A673 (cell line): ENCODE results near the gene ITM2B. TPM values are rescaled to one million over a fixed set of nuclear protein-coding genes. Genes with fewer than 3 reads are reported as not detected.

Experiments used
- BruUV-seq: library from RNA; stranded (reverse); fragments of 400-500 nt; replicated peaks from 2 replicates; lab custom pipeline; 2021; lab: Mats Ljungman, UMichigan
- CTCF ChIA-PET: fragments of 300-600 bp; sonication (Branson Sonifier 250); formaldehyde crosslinking; loops from one replicate; lab custom pipeline; 2022; ENCODE audit warnings: antibody characterized with exemption; lab: Charles Lee
- POLR2A ChIA-PET: fragments of 300-600 bp; sonication (Branson Sonifier 250); formaldehyde crosslinking; loops from one replicate; lab custom pipeline; 2022; ENCODE audit warnings: antibody characterized with exemption; ENCODE audit not compliant: low non-redundant PET; lab: Charles Lee
- DNase-seq: peaks from one replicate; pipeline ENCODE4 v3.0.0-alpha.2; 2015; ENCODE audit warnings: low spot score
- H3K27ac ChIP-seq: fragments of 200-600 bp; sonication (generic); 2 replicates; pipeline ENCODE4 v1.5.1; 2016; ENCODE audit warnings: mixed run types, low read depth, mild to moderate bottlenecking, mixed read lengths, antibody characterized with exemption, low read length; ENCODE audit not compliant: poor library complexity, severe bottlenecking
- H3K27me3 ChIP-seq: fragments of 200-600 bp; sonication (generic); replicated peaks from 2 replicates; pipeline ENCODE4 v1.6.1; 2017; ENCODE audit warnings: mixed run types, low read depth, mild to moderate bottlenecking, mixed read lengths, antibody characterized with exemption, low read length; ENCODE audit not compliant: insufficient read depth, poor library complexity
- H3K36me3 ChIP-seq: fragments of 200-600 bp; sonication (generic); 2 replicates; pipeline ENCODE4 v1.6.1; 2016; ENCODE audit warnings: mixed run types, mild to moderate bottlenecking, mixed read lengths, antibody characterized with exemption, low read length; ENCODE audit not compliant: insufficient read depth, poor library complexity, severe bottlenecking
- H3K4me1 ChIP-seq: fragments of 200-600 bp; sonication (generic); 2 replicates; pipeline ENCODE4 v1.6.1; 2017; ENCODE audit warnings: mixed run types, mild to moderate bottlenecking, mixed read lengths, antibody characterized with exemption, low read length; ENCODE audit not compliant: insufficient read depth, poor library complexity, severe bottlenecking
- H3K4me3 ChIP-seq: fragments of 200-600 bp; sonication (generic); 2 replicates; pipeline ENCODE4 v1.5.1; 2016; ENCODE audit warnings: low read depth, mixed run types, mild to moderate bottlenecking, mixed read lengths, low read length; ENCODE audit not compliant: poor library complexity, severe bottlenecking
- H3K9me3 ChIP-seq: fragments of 200-600 bp; sonication (generic); 2 replicates; pipeline ENCODE4 v1.6.1; 2016; ENCODE audit warnings: mixed run types, low read depth, mild to moderate bottlenecking, mixed read lengths, antibody characterized with exemption, low read length; ENCODE audit not compliant: poor library complexity, severe bottlenecking
- EZH2 ChIP-seq: fragments of 200-600 bp; sonication (generic); IDR thresholded peaks from 2 replicates; pipeline ENCODE4 v1.6.1; 2017; ENCODE audit warnings: borderline replicate concordance, low read depth, mild to moderate bottlenecking, mixed read lengths, antibody characterized with exemption, low read length; ENCODE audit not compliant: poor library complexity, severe bottlenecking
- intact Hi-C: fragments of 100-400 bp; cut with micrococcal nuclease; formaldehyde crosslinking; loops from one replicate; pipeline ENCODE4 v1.10.0; 2022; ENCODE audit not compliant: unreplicated experiment
- total RNA-seq: library from RNA; stranded (reverse); gene quantifications from 2 replicates; pipeline ENCODE4 v1.2.3, GENCODE V29; 2021
- TF ChIP-seq, protein P1 (sequence below): fragments of 300-800, 200-600 bp; sonication (generic); conservative IDR thresholded peaks from 2 replicates; pipeline ENCODE4 v1.5.1; 2017; ENCODE audit warnings: low read depth, mild to moderate bottlenecking, antibody characterized with exemption, low read length, moderate library complexity, mixed read lengths

Gene ITM2B
- total RNA-seq, 1 experiment from 2014 or later: 190 TPM

DNA sequence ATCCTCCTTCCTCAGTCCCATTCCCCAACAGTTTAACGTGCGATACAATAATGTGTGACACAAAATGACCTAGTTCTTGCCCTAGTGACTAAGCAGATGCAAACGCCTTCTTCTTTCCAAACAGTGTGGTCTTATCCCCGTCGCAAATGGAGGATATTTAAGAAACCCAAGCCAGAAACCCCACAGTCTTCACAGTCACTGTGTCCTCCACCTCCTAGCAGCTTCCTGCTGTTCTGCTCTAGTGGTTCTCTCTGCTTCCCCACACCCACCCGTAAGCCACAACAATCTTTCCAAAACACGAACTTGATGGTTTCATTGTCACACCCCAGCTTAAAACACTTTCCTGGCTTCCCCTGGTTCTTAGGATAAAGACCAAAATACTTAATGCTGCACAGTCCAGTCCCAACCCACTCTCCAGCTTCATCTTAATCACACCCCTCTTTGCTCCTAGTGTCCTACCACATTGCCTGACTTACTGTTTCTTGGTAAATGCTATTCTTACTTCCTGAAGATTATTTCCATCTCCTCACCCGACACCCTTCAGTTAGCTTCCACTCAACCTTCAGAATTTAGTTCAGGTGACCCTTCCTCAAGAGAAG is 32.3 kb downstream of the ITM2B start:
- H3K36me3 ChIP-seq: peaks cover 25% of the 10 kb centered on the region
- H3K9me3 ChIP-seq: no peaks in the 10 kb centered on the region
- no peaks in the 10 kb centered on the region for H3K27me3 ChIP-seq
- TF ChIP-seq EZH2: no peak
- TF ChIP-seq, protein P1, sequence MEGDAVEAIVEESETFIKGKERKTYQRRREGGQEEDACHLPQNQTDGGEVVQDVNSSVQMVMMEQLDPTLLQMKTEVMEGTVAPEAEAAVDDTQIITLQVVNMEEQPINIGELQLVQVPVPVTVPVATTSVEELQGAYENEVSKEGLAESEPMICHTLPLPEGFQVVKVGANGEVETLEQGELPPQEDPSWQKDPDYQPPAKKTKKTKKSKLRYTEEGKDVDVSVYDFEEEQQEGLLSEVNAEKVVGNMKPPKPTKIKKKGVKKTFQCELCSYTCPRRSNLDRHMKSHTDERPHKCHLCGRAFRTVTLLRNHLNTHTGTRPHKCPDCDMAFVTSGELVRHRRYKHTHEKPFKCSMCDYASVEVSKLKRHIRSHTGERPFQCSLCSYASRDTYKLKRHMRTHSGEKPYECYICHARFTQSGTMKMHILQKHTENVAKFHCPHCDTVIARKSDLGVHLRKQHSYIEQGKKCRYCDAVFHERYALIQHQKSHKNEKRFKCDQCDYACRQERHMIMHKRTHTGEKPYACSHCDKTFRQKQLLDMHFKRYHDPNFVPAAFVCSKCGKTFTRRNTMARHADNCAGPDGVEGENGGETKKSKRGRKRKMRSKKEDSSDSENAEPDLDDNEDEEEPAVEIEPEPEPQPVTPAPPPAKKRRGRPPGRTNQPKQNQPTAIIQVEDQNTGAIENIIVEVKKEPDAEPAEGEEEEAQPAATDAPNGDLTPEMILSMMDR: no peak
- intact Hi-C loops: no loop called here
- no peak overlapping the region for H3K27ac ChIP-seq
- ChIA-PET POLR2A (no interaction called here), CTCF (no interaction called here)
- H3K4me1 ChIP-seq: peaks cover 22% of the 10 kb centered on the region
- DNase-seq: peak; percentile 42
- BruUV-seq: no TSS peak
- H3K4me3 ChIP-seq: no peak overlapping the region

DNA sequence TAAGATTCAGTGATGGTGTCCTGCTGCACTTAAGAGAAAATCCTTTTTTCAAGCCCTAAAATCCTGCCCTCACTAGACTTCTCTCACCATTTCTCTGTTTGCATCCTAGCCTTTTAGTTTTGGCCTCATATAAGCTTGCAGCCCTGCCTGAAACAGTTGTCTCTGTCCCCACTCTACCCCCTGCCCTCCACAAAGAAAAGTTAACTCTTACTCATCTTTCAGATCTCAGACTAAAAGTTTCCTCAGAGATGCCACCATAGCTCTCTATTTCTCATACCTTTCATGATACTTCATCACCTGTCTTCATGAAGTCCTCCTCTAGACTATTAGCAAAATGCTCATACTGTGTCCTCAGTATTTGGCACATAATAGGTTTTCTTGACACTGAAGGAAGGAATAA is 33.1 kb downstream of the ITM2B start:
- ChIA-PET CTCF (no interaction called here), POLR2A (no interaction called here)
- Histone ChIP-seq H3K36me3 (peaks cover 22% of the 10 kb centered on the region), H3K27me3 (no peaks in the 10 kb centered on the region), H3K4me1 (peaks cover 22% of the 10 kb centered on the region), H3K27ac (no peak overlapping the region), H3K9me3 (no peaks in the 10 kb centered on the region), H3K4me3 (no peak overlapping the region)
- intact Hi-C loops: no loop called here
- no TSS peak for BruUV-seq
- TF ChIP-seq EZH2: no peak
- TF ChIP-seq, protein P1: no peak
- DNase-seq: no peak

DNA sequence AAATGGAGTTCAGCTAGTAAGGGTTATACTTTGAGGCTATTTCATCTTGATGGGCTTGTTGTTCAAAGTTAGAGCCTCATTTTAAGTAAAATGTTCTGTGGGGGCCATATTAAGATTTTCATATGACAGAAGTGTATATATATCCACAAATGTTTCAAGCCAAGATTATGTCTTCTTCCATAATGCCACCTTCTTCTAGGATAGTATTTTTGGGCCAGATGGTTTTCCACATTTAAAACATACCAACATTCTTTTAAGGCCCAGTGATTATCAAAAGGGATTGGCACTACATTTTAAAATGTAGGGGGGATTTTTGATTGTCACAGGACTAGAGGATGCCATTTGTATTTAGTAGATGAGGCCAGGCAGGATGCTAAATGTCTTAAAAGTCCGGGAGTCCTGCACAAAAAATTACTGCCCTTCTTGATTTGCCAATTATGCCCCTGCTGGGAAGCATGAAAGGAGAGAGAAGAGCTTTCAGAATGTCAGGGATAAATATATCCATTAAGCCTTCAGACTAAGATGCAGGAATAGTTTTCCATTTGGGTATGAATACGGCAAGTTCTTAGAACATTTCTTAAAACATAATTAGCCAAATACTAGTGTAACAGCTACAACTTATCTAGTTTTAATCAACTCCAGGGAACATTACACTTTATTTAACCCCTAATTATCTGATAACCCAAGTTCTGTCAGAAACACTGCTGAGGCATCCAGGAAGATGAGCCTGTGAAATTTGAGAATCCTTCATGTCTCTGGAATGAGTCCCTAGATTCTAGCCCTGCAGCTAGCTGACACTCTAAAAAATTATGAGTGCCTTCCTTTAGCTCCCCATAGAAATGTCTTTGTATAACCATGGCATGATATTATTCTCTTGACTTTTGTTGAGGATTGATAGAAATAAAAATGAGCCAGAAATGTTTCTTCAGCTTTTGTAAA is 34.0 kb downstream of the ITM2B start:
- TF ChIP-seq, protein P1: no peak
- TF ChIP-seq EZH2: no peak
- Histone ChIP-seq H3K9me3 (no peaks in the 10 kb centered on the region), H3K36me3 (peaks cover 14% of the 10 kb centered on the region), H3K27me3 (no peaks in the 10 kb centered on the region), H3K27ac (no peak overlapping the region), H3K4me3 (no peak overlapping the region), H3K4me1 (peaks cover 22% of the 10 kb centered on the region)
- CTCF ChIA-PET: no interaction called here
- no TSS peak for BruUV-seq
- POLR2A ChIA-PET: no interaction called here
- intact Hi-C loops: no loop called here
- peak; percentile 68 for DNase-seq
